Neuronal stem cell (in vitro differentiated cells): ENCODE data around the gene PLXDC2.

Source experiments
- DNase-seq: peaks from one replicate; pipeline ENCODE4 v3.0.0-alpha.2; 2013; ENCODE audit warnings: low spot score
- H2AFZ ChIP-seq: one replicate; pipeline ENCODE4 v1.6.1; 2013; ENCODE audit warnings: mild to moderate bottlenecking, low read length, inconsistent platforms
- H2AK5ac ChIP-seq: 2 replicates; pipeline ENCODE4 v1.6.1; 2013; ENCODE audit warnings: low read depth, mild to moderate bottlenecking, inconsistent platforms, low read length, moderate library complexity, mixed read lengths
- H2BK120ac ChIP-seq: 2 replicates; pipeline ENCODE4 v1.6.1; 2013; ENCODE audit warnings: low read depth, mild to moderate bottlenecking, inconsistent platforms, low read length, moderate library complexity, mixed read lengths
- H2BK12ac ChIP-seq: one replicate; pipeline ENCODE4 v1.6.1; 2013; ENCODE audit warnings: low read length, inconsistent platforms
- H2BK15ac ChIP-seq: 2 replicates; pipeline ENCODE4 v1.6.1; 2013; ENCODE audit warnings: mild to moderate bottlenecking, low read length, inconsistent platforms, mixed read lengths
- H2BK5ac ChIP-seq: one replicate; pipeline ENCODE4 v1.6.1; 2013; ENCODE audit warnings: inconsistent platforms, mild to moderate bottlenecking, low read length, moderate library complexity
- H3K14ac ChIP-seq: one replicate; pipeline ENCODE4 v1.6.1; 2013; ENCODE audit warnings: low read length, inconsistent platforms
- H3K18ac ChIP-seq: 2 replicates; pipeline ENCODE4 v1.6.1; 2013; ENCODE audit warnings: low read length, inconsistent platforms
- H3K23ac ChIP-seq: 2 replicates; pipeline ENCODE4 v1.6.1; 2013; ENCODE audit warnings: low read depth, mild to moderate bottlenecking, mixed read lengths, low read length, inconsistent platforms; ENCODE audit not compliant: poor library complexity
- H3K27ac ChIP-seq: replicated peaks from 3 replicates; pipeline ENCODE4 v1.5.1; 2013; ENCODE audit warnings: low read length, inconsistent platforms
- H3K27me3 ChIP-seq, 3 experiments: 2 replicates each; pipeline ENCODE4 v1.6.1; 2013; ENCODE audit warnings: low read length in 3 of 3, mild to moderate bottlenecking in 2 of 3, inconsistent platforms in 1 of 3, low read depth in 1 of 3, mixed read lengths in 1 of 3, moderate library complexity in 1 of 3; ENCODE audit not compliant: control insufficient read depth in 3 of 3, insufficient read depth in 3 of 3
- H3K36me3 ChIP-seq, 2 donors: replicated peaks in 1 of 2; 2 replicates each; pipeline ENCODE4 v1.6.1; 2013; ENCODE audit warnings: low read length in 2 of 2; ENCODE audit not compliant: control insufficient read depth in 2 of 2, insufficient read depth in 2 of 2
- H3K4ac ChIP-seq: 2 replicates; pipeline ENCODE4 v1.6.1; 2013; ENCODE audit warnings: inconsistent platforms, mild to moderate bottlenecking, low read length, moderate library complexity
- H3K4me1 ChIP-seq, 2 donors: 1 replicate in 1 of 2; 2 replicates in 1 of 2; pipeline ENCODE4 v1.6.1; 2013; ENCODE audit warnings: low read length in 2 of 2, low read depth in 1 of 2; ENCODE audit not compliant: control insufficient read depth in 2 of 2, insufficient read depth in 1 of 2
- H3K4me2 ChIP-seq: one replicate; pipeline ENCODE4 v1.6.1; 2013; ENCODE audit warnings: mild to moderate bottlenecking, low read length, inconsistent platforms; ENCODE audit not compliant: insufficient read depth, poor library complexity, severe bottlenecking
- H3K4me3 ChIP-seq, 2 donors: 2 replicates each; pipeline ENCODE4 v1.5.1; 2013; ENCODE audit warnings: low read length in 2 of 2, mild to moderate bottlenecking in 2 of 2, inconsistent platforms in 1 of 2, moderate library complexity in 1 of 2
- H3K79me1 ChIP-seq: one replicate; pipeline ENCODE4 v1.6.1; 2013; ENCODE audit warnings: low read depth, mild to moderate bottlenecking, inconsistent platforms, low read length, moderate library complexity
- H3K9ac ChIP-seq: one replicate; pipeline ENCODE4 v1.6.1; 2013; ENCODE audit warnings: mild to moderate bottlenecking, low read depth, low read length, inconsistent platforms; ENCODE audit not compliant: poor library complexity
- H3K9me3 ChIP-seq, 2 donors: replicated peaks in 1 of 2; 2 replicates each; pipeline versions ENCODE3 to v1.6.1; 2013; ENCODE audit warnings: low read length in 2 of 2, mild to moderate bottlenecking in 2 of 2, inconsistent platforms in 1 of 2, low read depth in 1 of 2, mixed read lengths in 1 of 2, moderate library complexity in 1 of 2; ENCODE audit not compliant: control insufficient read depth in 2 of 2, insufficient read depth in 1 of 2
- H4K8ac ChIP-seq: one replicate; pipeline ENCODE4 v1.6.1; 2013; ENCODE audit warnings: low read depth, mild to moderate bottlenecking, inconsistent platforms, low read length, moderate library complexity
- H4K91ac ChIP-seq: one replicate; pipeline ENCODE4 v1.6.1; 2013; ENCODE audit warnings: low read length, low read depth, mild to moderate bottlenecking, inconsistent platforms; ENCODE audit not compliant: poor library complexity
- whole genome bisulfite sequencing, 2 donors: extraction: QIAGEN DNeasy Blood & Tissue Kit; methylation state at CpG; one replicate each; pipeline ENCODE4 v1.1.7; 2013; ENCODE audit warnings: missing lambda C conversion rate in 2 of 2, mixed read lengths in 1 of 2; ENCODE audit not compliant: insufficient read length in 2 of 2, insufficient replicate concordance in 1 of 2; ENCODE audit errors: extremely low coverage in 2 of 2; 5-methylcytosine and 5-hydroxymethylcytosine counted together

Gene PLXDC2

DNA sequence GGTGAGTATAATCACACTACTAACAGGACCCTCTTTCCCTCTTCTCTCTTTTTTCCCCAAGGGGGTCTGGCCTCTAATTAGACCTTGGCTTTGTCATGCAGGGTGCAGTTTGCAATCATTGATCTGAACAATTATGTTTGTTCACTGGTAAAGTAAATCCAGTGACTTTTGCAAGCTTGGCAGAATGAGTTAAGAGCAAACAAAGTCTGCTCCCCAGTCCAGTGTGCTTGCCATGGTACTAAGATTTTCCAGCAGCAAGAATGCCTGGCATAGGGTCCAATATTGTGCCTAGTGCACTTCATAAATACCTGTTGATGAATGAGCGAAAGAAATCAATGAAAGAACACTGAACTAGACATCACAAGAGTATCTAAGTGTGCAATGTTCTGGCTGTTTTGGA is 43.9 kb downstream of the PLXDC2 start:
- Histone ChIP-seq H3K27ac (no peak overlapping the region), H3K23ac (no peak overlapping the region), H3K27me3 (no peaks in the 10 kb centered on the region), H3K36me3 (no peaks in the 10 kb centered on the region), H3K4me3 (no peak overlapping the region), H3K4me1 (peaks cover 2 to 3% of the 10 kb centered on the region in 2 donors), H2AFZ (no peak overlapping the region), H4K8ac (no peak overlapping the region), H3K14ac (no peak overlapping the region), H2BK120ac (no peak overlapping the region), H2BK12ac (no peak overlapping the region), H3K9me3 (no peaks in the 10 kb centered on the region), H3K4ac (no peak overlapping the region), H2BK5ac (no peak overlapping the region), H3K9ac (no peak overlapping the region), H3K4me2 (no peak overlapping the region), H2BK15ac (no peak overlapping the region), H3K79me1 (no peaks in the 10 kb centered on the region), H3K18ac (no peak overlapping the region), H2AK5ac (no peak overlapping the region), H4K91ac (no peak overlapping the region)
- DNase-seq: no peak
- WGBS, 2 donors: no CpG with 5 or more reads among the region's 1 CpG

DNA sequence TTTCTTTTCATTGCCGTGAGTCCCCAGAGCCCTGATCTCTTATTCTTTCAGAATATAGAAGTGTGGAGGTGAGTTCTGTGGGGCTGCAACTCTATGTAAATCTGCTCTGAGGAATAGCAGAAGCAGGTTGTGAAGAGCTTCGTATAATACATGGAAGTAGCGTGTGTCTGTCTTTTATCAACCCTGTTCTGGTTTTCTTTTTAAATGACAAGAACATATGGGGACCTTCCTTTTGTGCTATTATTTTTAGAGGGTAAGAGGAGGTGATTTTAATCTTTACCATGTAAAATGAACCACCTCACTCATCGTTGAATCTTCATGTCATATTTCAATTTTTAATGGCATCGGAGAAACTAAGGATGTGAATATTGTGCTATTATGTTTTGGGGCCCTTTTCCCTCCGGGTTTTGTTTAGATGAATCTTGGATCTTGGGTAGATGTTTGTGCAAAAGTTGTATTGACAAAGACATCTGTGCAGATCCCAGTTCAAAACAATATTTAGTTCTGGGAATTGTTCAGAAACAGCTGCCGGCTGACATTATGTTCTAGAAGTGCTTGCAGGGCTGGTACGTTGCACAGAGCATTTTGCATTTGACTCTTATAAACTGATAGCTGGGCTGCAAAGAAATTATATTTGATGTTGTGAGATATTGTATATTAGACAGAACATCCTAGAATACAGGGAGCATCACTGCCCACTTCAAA is 46.7 kb downstream of the PLXDC2 start:
- Histone ChIP-seq H2BK120ac (no peak overlapping the region), H3K4me3 (no peak overlapping the region), H4K8ac (no peak overlapping the region), H2BK12ac (no peak overlapping the region), H3K18ac (no peak overlapping the region), H2AFZ (no peak overlapping the region), H3K27me3 (no peaks in the 10 kb centered on the region), H3K9me3 (no peaks in the 10 kb centered on the region), H3K4me2 (no peak overlapping the region), H3K36me3 (no peaks in the 10 kb centered on the region), H3K9ac (no peak overlapping the region), H3K23ac (no peak overlapping the region), H2BK5ac (no peak overlapping the region), H4K91ac (no peak overlapping the region), H2AK5ac (no peak overlapping the region), H2BK15ac (no peak overlapping the region), H3K4me1 (peaks cover 2 to 3% of the 10 kb centered on the region in 2 donors), H3K27ac (no peak overlapping the region), H3K79me1 (no peaks in the 10 kb centered on the region), H3K14ac (no peak overlapping the region), H3K4ac (no peak overlapping the region)
- no peak for DNase-seq
- no CpG with 5 or more reads among the region's 8 CpGs for WGBS, 2 donors

GRCh38 chr10:19865676-19866075 is 49.4 kb downstream of the PLXDC2 start:
- Histone ChIP-seq H3K27ac (no peak overlapping the region), H2BK12ac (no peak overlapping the region), H3K4me2 (no peak overlapping the region), H3K4ac (no peak overlapping the region), H3K18ac (no peak overlapping the region), H2BK15ac (no peak overlapping the region), H4K8ac (no peak overlapping the region), H3K9ac (no peak overlapping the region), H3K4me3 (no peak overlapping the region), H3K4me1 (peaks cover 0 to 3% of the 10 kb centered on the region in 2 donors), H2AK5ac (no peak overlapping the region), H3K9me3 (no peaks in the 10 kb centered on the region), H3K14ac (no peak overlapping the region), H3K79me1 (no peaks in the 10 kb centered on the region), H2BK5ac (no peak overlapping the region), H4K91ac (no peak overlapping the region), H2AFZ (no peak overlapping the region), H3K36me3 (no peaks in the 10 kb centered on the region), H3K27me3 (no peaks in the 10 kb centered on the region), H2BK120ac (no peak overlapping the region), H3K23ac (no peak overlapping the region)
- DNase-seq: no peak

- no peak overlapping the region for H3K14ac ChIP-seq
- no peak overlapping the region for H4K91ac ChIP-seq
- H2AK5ac ChIP-seq: no peak overlapping the region
- H3K4ac ChIP-seq: no peak overlapping the region
- no peak overlapping the region for H2BK120ac ChIP-seq
- WGBS, 2 donors: no CpG with 5 or more reads among the region's 1 CpG
- H4K8ac ChIP-seq: no peak overlapping the region
- H3K27me3 ChIP-seq: no peaks in the 10 kb centered on the region
- no peaks in the 10 kb centered on the region for H3K9me3 ChIP-seq
- no peak overlapping the region for H3K27ac ChIP-seq
- no peak overlapping the region for H3K18ac ChIP-seq
- H3K23ac ChIP-seq: no peak overlapping the region
- H3K4me1 ChIP-seq: no peaks in the 10 kb centered on the region
- H2BK12ac ChIP-seq: no peak overlapping the region
- H2BK5ac ChIP-seq: no peak overlapping the region
- H3K36me3 ChIP-seq: no peaks in the 10 kb centered on the region
- DNase-seq: no peak
- H3K4me3 ChIP-seq: no peak overlapping the region
- no peak overlapping the region for H3K9ac ChIP-seq
- no peaks in the 10 kb centered on the region for H3K79me1 ChIP-seq
- H3K4me2 ChIP-seq: no peak overlapping the region
- H2BK15ac ChIP-seq: no peak overlapping the region
- H2AFZ ChIP-seq: no peak overlapping the region
Observed at GRCh38 chr10:19869370-19869769, 53.1 kb downstream of the PLXDC2 start.
